Fibroblast of pulmonary artery (primary cell): ENCODE results near the gene ARHGEF10L.
"Not testable (repeated sequence)": the region's sequence is repeated elsewhere in the genome, so short reads cannot be mapped to it uniquely, and the experiment has no call there.

Experiments
- DNase-seq: peaks from one replicate; pipeline ENCODE4 v3.0.0-alpha.2; 2010; ENCODE audit warnings: low read depth
- H3K4me3 ChIP-seq: replicated peaks from 2 replicates; pipeline ENCODE4 v1.5.1; 2011; ENCODE audit warnings: low read depth, mild to moderate bottlenecking, control low read depth, low read length, moderate library complexity
- CTCF ChIP-seq: IDR thresholded peaks from 2 replicates; pipeline ENCODE4 v1.5.1; 2011; ENCODE audit warnings: mild to moderate bottlenecking, control low read depth, low read length, inconsistent platforms; ENCODE audit errors: missing control alignments

Gene ARHGEF10L

GRCh38 chr1:17539477-17540254 is at the start of gene ARHGEF10L:
ARHGEF10L (plus strand) TSS chr1:17539698; CDS start chr1:17580596, 40,898 bp downstream.
- peak within 1 kb of the TSS; percentile 71 for H3K4me3 ChIP-seq

GRCh38 chr1:17489768-17490417 is 49.6 kb upstream of the ARHGEF10L start:
- DNase-seq, H3K4me3 ChIP-seq: not testable (repeated sequence)

More at GRCh38 chr1:17539477-17540254, at the start of gene ARHGEF10L:
- TF ChIP-seq CTCF: no peak
- no peak for DNase-seq

- H3K4me3 ChIP-seq, DNase-seq: not testable (repeated sequence)
Measured at GRCh38 chr1:17490667-17491066, 48.8 kb upstream of the ARHGEF10L start.

GRCh38 chr1:17494114-17494729 is 45.3 kb upstream of the ARHGEF10L start:
- peak; percentile 70 for DNase-seq
- TF ChIP-seq CTCF: peak; percentile 92
- no peak overlapping the region for H3K4me3 ChIP-seq

GRCh38 chr1:17496419-17496818 is 43.1 kb upstream of the ARHGEF10L start:
- H3K4me3 ChIP-seq: no peak overlapping the region
- no peak for TF ChIP-seq CTCF
- no peak for DNase-seq

- no peak overlapping the region for H3K4me3 ChIP-seq
- no peak for DNase-seq
- TF ChIP-seq CTCF: no peak
Measured at GRCh38 chr1:17498214-17498613, 41.3 kb upstream of the ARHGEF10L start.

GRCh38 chr1:17502326-17502778 is 37.1 kb upstream of the ARHGEF10L start:
- no peak overlapping the region for H3K4me3 ChIP-seq
- TF ChIP-seq CTCF: peak; percentile 95
- peak; percentile 86 for DNase-seq

GRCh38 chr1:17503146-17503545 is 36.4 kb upstream of the ARHGEF10L start:
- DNase-seq: no peak
- H3K4me3 ChIP-seq: no peak overlapping the region
- TF ChIP-seq CTCF: no peak

- DNase-seq: not testable (repeated sequence)
Measured at GRCh38 chr1:17507200-17507599, 32.3 kb upstream of the ARHGEF10L start.

More at GRCh38 chr1:17507200-17507599, 32.3 kb upstream of the ARHGEF10L start:
- H3K4me3 ChIP-seq: not testable (repeated sequence)
